Osteoblast (primary cell): ENCODE results near the gene CEP170. TPM values are rescaled to one million over a fixed set of nuclear protein-coding genes. Genes with fewer than 3 reads are reported as not detected.

ENCODE experiments used
- DNase-seq: peaks from one replicate; pipeline ENCODE4 v3.0.0; 2011; ENCODE audit warnings: low spot score, mixed read lengths; ENCODE audit not compliant: insufficient read length; ENCODE audit errors: missing footprints
- H2AFZ ChIP-seq: 2 replicates; pipeline ENCODE4 v1.6.0; 2011; ENCODE audit warnings: mild to moderate bottlenecking, low read length
- H3K27ac ChIP-seq: 2 replicates; pipeline ENCODE4 v1.5.1; 2011; ENCODE audit warnings: mild to moderate bottlenecking, low read depth, low read length, moderate library complexity
- H3K27me3 ChIP-seq: 2 replicates; pipeline ENCODE4 v1.6.0; 2012; ENCODE audit warnings: mild to moderate bottlenecking, control low read depth, inconsistent platforms, low read length, moderate library complexity; ENCODE audit not compliant: insufficient read depth
- H3K36me3 ChIP-seq: 2 replicates; pipeline ENCODE4 v1.5.1; 2011; ENCODE audit warnings: mild to moderate bottlenecking, low read length, control low read depth, moderate library complexity; ENCODE audit not compliant: insufficient read depth
- H3K4me1 ChIP-seq: 2 replicates; pipeline ENCODE4 v1.5.1; 2011; ENCODE audit warnings: mild to moderate bottlenecking, low read length, control low read depth, moderate library complexity; ENCODE audit not compliant: insufficient read depth
- H3K4me2 ChIP-seq: 2 replicates; pipeline ENCODE4 v1.6.0; 2011; ENCODE audit warnings: mild to moderate bottlenecking, low read length; ENCODE audit not compliant: insufficient read depth
- H3K4me3 ChIP-seq: fragments of 200-600 bp; sonication (generic); 3 replicates; pipeline ENCODE4 v1.5.1; 2012; ENCODE audit warnings: mild to moderate bottlenecking, low read length, inconsistent platforms; ENCODE audit not compliant: insufficient read depth
- H3K79me2 ChIP-seq: 2 replicates; pipeline ENCODE4 v1.6.0; 2012; ENCODE audit warnings: mild to moderate bottlenecking, low read length, control low read depth, inconsistent platforms; ENCODE audit not compliant: insufficient read depth
- H3K9me3 ChIP-seq: 2 replicates; pipeline ENCODE4 v1.5.1; 2011; ENCODE audit warnings: low read depth, low read length, control low read depth
- H4K20me1 ChIP-seq: 2 replicates; pipeline ENCODE4 v1.6.0; 2012; ENCODE audit warnings: mild to moderate bottlenecking, low read length, control low read depth; ENCODE audit not compliant: insufficient read depth
- CTCF ChIP-seq: IDR thresholded peaks from 2 replicates; pipeline ENCODE4 v1.5.1; 2011; ENCODE audit warnings: mild to moderate bottlenecking, low read depth, low read length, moderate library complexity; ENCODE audit errors: extremely low read depth
- total RNA-seq: library from RNA; depleted of rRNA; stranded (reverse); fragments of >200 nt; gene quantifications from 2 replicates; pipeline ENCODE4 v1.2.3, GENCODE V29; 2012

CEP170 gene
- total RNA-seq, 1 donor, result 90.5 TPM

- no peak overlapping the region for H3K4me3 ChIP-seq
- H2AFZ ChIP-seq, result no peak overlapping the region
- H3K9me3 ChIP-seq, result no peaks in the 10 kb centered on the region
- peaks cover 7% of the 10 kb centered on the region for H3K36me3 ChIP-seq
- peak; percentile 37 for DNase-seq
- H3K4me2 ChIP-seq, result peak overlapping the region; percentile 62
- H3K27me3 ChIP-seq, result no peaks in the 10 kb centered on the region
- H3K79me2 ChIP-seq, result peaks cover 38% of the 10 kb centered on the region
- no peaks in the 10 kb centered on the region for H4K20me1 ChIP-seq
- TF ChIP-seq CTCF, result no peak
- H3K27ac ChIP-seq, result peak overlapping the region; percentile 81
- H3K4me1 ChIP-seq, result peaks cover 60% of the 10 kb centered on the region
Observed at GRCh38 chr1:243268751-243269460, 13.8 kb upstream of the CEP170 start.

GRCh38 chr1:243267914-243268653 lies 13.0 kb upstream of the CEP170 start:
- no peak overlapping the region for H3K4me3 ChIP-seq
- peak overlapping the region; percentile 62 for H3K4me2 ChIP-seq
- no peaks in the 10 kb centered on the region for H3K27me3 ChIP-seq
- H3K36me3 ChIP-seq, result no peaks in the 10 kb centered on the region
- no peaks in the 10 kb centered on the region for H4K20me1 ChIP-seq
- peak overlapping the region; percentile 81 for H3K27ac ChIP-seq
- H3K4me1 ChIP-seq, result peaks cover 64% of the 10 kb centered on the region
- no peak for TF ChIP-seq CTCF
- H2AFZ ChIP-seq, result no peak overlapping the region
- peaks cover 41% of the 10 kb centered on the region for H3K79me2 ChIP-seq
- DNase-seq, result peak; percentile 88
- H3K9me3 ChIP-seq, result no peaks in the 10 kb centered on the region

- H2AFZ ChIP-seq, result no peak overlapping the region
- TF ChIP-seq CTCF, result no peak
- peaks cover 1% of the 10 kb centered on the region for H3K36me3 ChIP-seq
- H3K4me1 ChIP-seq, result peaks cover 64% of the 10 kb centered on the region
- no peaks in the 10 kb centered on the region for H3K9me3 ChIP-seq
- H4K20me1 ChIP-seq, result no peaks in the 10 kb centered on the region
- no peaks in the 10 kb centered on the region for H3K27me3 ChIP-seq
- peaks cover 45% of the 10 kb centered on the region for H3K79me2 ChIP-seq
- H3K4me3 ChIP-seq, result no peak overlapping the region
- H3K27ac ChIP-seq, result peak overlapping the region; percentile 81
- no peak for DNase-seq
- no peak overlapping the region for H3K4me2 ChIP-seq
Observed at GRCh38 chr1:243267471-243267880, 12.4 kb upstream of the CEP170 start.

GRCh38 chr1:243266231-243266630 lies 11.2 kb upstream of the CEP170 start:
- Histone ChIP-seq H3K9me3 (no peaks in the 10 kb centered on the region), H3K27me3 (no peaks in the 10 kb centered on the region), H3K4me3 (no peak overlapping the region), H3K4me2 (no peak overlapping the region), H4K20me1 (no peaks in the 10 kb centered on the region), H3K79me2 (peaks cover 53% of the 10 kb centered on the region), H3K27ac (peak overlapping the region; percentile 37), H3K36me3 (peaks cover 4% of the 10 kb centered on the region), H3K4me1 (peaks cover 57% of the 10 kb centered on the region), H2AFZ (no peak overlapping the region)
- no peak for TF ChIP-seq CTCF
- DNase-seq, result no peak
